NCI-H345 (cell line): ENCODE data around the gene ZNF534.
A peak's percentile ranks its signal among the peaks of the same experiment; 100 is the strongest.
"Not testable (repeated sequence)": the region's sequence is repeated elsewhere in the genome, so short reads cannot be mapped to it uniquely, and the experiment has no call there.

ENCODE experiments used
- DNase-seq: peaks from one replicate; lab custom pipeline; 2025; lab: John Stamatoyannopoulos, UW

ZNF534 gene

GRCh38 chr19:52428937-52429336 is at the start of gene ZNF534:
Gene ZNF534 (plus strand): TSS chr19:52429148. CDS start chr19:52431475, 2,327 bp downstream.
- DNase-seq, result no peak

DNA sequence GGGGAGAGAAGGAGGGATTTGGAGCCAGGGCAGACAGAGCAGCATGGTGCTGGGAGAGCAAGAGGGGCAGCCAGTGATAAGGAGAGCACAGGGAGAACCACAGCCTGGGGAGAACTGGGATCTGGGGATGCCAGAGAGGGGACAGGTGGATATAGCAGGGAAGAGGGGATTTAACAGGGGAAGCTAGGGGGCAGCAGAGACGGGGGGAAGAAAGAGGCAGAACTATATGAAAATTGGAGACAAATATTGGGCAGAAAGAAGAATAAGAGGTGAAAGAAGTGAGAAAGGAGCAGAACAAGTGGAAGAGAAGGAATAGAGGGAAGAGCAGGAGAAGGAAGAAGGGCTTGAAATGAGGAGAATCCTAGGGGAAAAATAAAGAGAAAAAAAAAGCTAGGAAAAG is 37.8 kb upstream of the ZNF534 start:
- no peak for DNase-seq

DNA sequence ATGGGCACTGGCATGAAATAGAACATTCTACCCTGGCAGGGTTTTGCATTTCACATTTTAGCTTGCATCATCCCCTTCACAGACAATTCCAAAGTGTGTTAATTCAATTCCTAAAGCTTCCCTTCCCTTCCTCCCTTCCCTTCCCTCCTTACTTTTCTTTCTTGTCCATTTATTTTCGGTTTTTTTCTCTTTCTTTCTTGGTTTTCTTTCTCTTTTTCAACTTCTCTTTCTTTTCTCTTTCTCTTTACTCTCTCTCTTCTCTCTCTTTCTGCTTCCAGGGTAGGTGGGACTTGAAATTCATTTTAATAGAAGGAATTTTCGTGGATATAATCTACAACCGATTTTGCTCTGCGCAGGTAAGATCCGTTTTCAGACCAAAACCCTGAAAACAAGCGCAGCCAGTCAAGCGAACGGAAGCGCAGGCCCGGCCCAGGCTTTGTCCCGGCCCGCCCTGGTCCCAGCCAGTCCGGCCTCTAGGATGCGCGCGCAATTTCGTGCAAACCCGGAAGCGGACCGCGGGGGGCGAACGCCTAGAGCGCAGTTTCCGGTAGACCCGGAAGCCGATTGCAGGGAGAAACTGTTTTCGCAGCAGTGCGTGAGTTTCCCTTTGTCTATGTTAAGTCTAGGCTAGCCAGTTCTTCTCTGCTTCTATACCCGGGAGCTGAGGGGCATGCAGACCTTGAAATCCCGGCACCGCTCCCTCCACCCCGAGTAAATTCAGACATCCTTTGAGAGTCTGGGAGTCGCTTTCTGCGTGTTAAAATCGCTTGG is 31.5 kb upstream of the ZNF534 start, which contains the start of gene ZNF528:
ZNF528 (plus strand) TSS at position 540 of the 771 bp plus-strand sequence. CDS start 4,165 bp downstream, outside the sequence.
- DNase-seq, result peak; percentile 91

GRCh38 chr19:52398081-52398441 is 30.9 kb upstream of the ZNF534 start:
- DNase-seq, result peak; percentile 19

GRCh38 chr19:52410276-52410675 is 18.7 kb upstream of the ZNF534 start:
- DNase-seq, result no peak

DNA sequence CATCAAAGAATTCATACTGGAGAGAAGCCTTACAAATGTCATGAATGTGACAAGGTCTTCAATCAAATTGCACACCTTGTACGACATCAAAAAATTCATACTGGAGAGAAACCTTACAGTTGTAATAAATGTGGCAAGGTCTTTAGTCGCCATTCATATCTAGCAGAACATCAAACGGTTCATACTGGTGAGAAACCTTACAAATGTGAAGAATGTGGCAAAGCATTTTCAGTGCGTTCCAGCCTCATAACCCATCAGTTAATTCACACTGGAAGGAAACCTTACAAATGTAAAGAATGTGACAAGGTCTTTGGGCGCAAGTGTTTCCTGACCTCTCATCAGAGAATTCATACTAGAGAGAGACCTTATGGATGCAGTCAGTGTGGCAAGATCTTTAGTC is 13.2 kb upstream of the ZNF534 start:
- no peak for DNase-seq

- DNase-seq, result no peak
These were observed 13.2 kb downstream of the ZNF534 start for GRCh38 chr19:52442179-52442578.

DNA sequence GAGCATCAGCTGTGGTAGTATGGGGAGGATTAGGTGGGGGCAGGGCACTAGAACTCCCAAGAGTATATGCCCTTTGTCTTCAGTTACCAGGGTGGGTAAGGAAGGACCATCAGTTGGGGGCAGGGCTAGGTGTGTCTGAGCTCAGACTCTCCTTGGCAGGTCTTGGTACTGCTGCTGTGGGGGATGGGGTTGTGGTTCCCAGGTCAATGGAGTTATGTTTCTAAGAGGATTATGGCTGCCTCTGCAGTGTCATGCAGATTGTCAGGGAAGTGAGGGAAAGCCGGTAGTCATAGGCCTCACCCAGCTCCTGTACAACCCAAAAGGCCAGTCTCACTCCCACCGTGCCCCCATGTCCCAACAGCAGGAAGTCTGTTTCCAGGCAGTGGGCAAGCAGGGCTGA is 15.6 kb downstream of the ZNF534 start:
- DNase-seq, result no peak

- DNase-seq, result no peak
These were observed 22.3 kb downstream of the ZNF534 start for GRCh38 chr19:52451241-52451640.

DNA sequence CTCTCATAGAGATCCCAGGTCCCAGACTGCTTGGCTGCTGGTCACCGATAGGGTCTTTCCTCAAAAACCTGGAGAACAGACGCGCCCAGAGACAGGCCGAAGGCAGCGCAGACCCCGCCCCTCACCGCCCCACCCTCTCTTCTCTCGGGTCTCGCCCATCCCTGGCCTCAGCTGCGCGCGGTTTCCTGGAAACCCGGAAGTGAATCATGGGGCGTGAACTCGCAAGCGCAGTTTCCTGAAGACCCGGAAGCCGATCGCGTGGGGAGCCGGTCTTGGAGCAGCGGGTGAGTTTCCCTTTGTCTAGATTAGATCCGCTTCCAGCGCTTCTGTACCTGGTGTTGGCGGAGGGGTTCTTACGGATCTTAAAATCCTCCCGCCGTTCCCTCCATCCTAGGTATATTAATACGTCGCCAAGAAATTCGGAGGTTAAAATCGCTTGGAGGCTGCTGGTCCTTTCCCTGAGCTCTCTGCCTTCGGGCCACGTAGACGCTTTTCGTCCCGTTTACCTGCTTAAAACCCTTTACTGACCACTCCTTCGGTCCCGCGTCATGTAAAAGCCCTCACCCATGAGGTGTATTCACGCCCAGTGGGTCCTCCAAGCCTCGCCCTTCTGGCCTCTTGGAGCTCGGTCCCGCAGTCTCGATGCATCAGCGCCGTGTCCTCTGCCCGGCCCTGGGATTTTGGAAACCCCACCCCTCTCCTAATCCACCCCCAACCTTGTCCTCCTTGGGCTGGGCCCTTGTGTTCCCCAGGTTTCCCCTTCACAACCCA is 24.6 kb downstream of the ZNF534 start, which contains the start of gene ZNF578:
ZNF578 (plus strand) TSS at position 230 of the 771 bp plus-strand sequence. CDS start 48,293 bp downstream, outside the sequence.
- no peak for DNase-seq

DNA sequence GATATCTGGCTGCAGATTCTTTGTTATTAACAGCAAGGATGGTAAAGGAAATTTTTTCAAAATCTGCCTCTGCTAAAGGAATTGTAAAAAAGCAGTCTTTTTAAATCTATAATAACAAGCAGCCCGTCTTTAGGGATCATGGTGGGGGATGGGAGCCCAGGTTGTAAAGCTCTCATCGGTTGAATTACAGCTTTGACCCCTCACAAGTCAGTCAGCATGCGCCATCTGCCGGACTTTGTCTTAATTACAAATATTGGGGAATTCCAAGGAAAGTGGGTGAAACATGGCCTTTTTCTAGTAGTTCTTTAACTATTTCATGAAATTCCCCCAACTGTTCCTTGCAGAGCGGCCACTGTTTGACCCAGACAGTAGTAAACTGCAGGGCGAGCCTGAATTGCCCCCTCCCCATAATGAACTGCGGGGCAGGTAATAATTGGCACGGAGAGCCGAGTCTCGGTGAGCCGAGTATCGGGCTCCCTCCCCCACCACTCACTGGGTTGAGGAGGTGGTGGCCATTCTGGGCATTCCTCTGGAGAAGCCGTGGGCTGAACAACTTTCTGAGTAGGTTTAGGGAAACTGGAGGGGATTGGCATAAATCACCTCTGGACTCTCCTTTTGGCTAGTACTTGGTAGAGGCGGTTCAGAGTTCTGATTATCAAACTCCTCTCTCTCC is 36.0 kb downstream of the ZNF534 start:
- peak; percentile 22 for DNase-seq

GRCh38 chr19:52473655-52474350 is 44.9 kb downstream of the ZNF534 start:
- DNase-seq, result no peak

GRCh38 chr19:52474351-52475127 is 45.6 kb downstream of the ZNF534 start:
- DNase-seq, result no peak

- DNase-seq, result not testable (repeated sequence)
These were observed 55.3 kb downstream of the ZNF534 start for GRCh38 chr19:52484111-52484743.

GRCh38 chr19:52485064-52485463 is 56.1 kb downstream of the ZNF534 start:
- not testable (repeated sequence) for DNase-seq

GRCh38 chr19:52485561-52486240 is 56.8 kb downstream of the ZNF534 start:
- not testable (repeated sequence) for DNase-seq

GRCh38 chr19:52492201-52492993 is 63.4 kb downstream of the ZNF534 start:
- peak; percentile 0 for DNase-seq

DNA sequence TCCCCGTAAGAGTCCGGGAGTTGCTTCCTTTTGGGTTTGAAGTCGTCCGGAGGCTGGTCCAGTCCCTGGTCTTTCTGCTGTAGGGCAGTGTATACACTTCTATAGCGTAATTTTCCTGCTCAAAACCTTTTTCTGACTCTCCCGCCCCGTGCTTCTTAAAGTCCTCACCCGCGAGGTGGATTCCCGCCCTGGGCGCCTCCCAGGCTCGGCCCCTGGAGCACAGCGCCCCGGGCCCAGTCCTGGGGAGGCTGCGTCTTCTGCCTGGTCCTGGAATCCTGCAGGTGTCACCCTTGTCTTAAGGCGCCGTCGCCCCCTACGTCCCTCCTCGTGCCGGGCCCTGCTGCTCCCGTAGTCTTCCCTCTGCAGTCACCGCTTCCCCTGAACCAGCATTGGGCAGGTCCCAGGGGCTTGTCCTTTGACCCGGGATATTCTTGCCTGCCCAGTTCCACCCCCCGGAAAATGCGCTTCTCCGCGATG is 64.1 kb downstream of the ZNF534 start:
- no peak for DNase-seq

GRCh38 chr19:52494518-52494917 is 65.6 kb downstream of the ZNF534 start:
- no peak for DNase-seq
